HG03060 (cell line): ENCODE measurements around the gene RAB25.

Experiments
- ATAC-seq: cut with Tn5 transposase; IDR thresholded peaks from one replicate; pipeline ENCODE4 v1.9.1; 2021; ENCODE audit warnings: low read depth, moderate number of reproducible peaks; ENCODE audit not compliant: unreplicated experiment

The RAB25 gene

DNA sequence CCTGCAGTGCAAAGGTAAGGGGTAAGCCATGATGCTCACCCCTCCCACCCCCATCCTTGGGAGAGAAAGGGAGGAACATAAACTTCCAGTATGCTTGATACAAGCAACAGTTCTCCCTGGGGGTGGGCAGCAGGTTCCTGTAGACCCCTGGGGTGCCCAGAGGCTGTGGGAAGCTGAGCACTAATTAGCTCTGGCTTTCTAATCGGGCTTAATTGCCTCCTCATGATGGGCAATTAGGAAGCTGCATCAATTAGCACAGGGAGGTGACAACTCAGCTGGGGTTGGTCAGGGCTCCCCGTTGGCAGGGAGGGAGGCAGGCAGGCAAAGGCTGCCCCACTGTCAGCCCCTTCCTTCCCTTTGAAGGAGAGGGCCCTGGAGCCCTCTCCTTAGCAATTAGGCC lies 37.8 kb downstream of the RAB25 start:
- ATAC-seq = no peak

DNA sequence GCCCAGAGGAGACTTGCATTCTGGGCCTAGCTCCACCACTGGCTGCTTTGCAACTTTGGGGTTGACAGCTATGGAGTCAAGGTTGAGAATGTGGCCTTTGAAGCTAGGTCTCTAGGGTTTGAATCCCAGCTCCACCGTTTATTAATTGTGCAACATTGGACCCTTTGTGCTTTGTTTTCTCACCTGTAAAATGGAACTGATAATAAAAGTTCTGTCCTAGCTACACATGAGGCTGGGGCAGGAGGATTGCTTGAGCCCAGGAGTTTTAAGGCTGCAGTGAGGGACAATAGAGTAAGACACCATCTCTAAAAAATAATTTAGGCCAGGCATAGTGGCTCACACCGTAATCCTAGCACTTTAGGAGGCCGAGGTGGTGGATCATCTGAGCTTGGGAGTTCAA lies 38.3 kb downstream of the RAB25 start:
- no peak for ATAC-seq

DNA sequence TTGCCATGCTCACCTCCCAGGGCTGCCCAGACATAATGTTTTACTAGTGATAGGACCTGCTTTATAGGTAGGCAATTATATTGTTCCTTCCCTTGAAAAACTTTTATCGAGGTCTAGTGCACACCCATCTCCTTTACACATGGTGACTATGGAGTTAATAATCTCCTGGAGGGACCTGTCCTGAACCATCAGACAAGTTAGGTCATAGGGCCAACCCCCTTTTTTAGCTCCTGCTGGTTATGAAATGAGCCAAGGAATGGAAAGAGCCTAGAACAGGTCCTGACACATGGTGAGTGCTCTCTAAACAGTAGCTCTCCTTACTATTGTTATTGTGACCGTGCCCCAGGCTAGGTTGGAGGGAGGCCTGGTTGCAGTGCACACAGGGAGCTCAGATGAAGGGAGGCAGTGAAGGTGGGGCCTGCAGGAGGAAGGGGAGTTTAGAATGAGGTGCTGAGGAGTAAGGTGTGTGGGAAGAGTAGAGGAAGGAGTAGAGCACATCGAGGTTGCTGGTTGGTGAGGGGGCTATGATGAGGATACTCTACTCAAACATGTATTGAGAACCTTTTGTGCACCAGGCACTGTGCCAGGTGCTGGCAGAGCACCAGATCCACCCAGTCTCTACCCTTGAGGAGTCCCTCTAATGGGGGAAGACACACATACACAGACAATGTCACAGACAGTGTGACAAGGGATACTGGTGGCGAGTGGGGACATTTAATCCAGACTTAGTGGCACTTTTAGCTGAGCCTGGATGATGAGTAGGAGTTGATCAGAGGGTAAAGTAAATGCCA lies 39.4 kb downstream of the RAB25 start:
- ATAC-seq = no peak

DNA sequence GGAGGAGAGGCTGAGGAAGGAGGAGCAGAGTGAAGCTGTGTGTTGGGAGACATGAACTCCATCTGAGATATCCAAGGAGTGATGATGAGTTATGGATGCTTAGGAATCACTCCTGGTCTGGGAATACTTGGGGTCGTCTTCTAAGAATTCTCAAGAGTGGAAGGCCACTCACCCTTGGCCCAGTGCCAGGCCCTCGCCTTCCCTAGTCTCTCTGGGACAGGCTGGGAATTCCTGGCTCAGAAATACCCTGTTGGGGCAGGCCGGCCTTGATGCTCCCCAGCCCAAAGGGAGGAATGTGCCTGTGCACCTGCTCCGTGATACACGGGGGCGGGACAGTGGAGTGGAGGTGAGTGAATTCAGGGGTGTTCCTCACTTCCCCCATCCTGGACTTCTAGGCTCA lies 40.9 kb downstream of the RAB25 start:
- ATAC-seq = no peak

DNA sequence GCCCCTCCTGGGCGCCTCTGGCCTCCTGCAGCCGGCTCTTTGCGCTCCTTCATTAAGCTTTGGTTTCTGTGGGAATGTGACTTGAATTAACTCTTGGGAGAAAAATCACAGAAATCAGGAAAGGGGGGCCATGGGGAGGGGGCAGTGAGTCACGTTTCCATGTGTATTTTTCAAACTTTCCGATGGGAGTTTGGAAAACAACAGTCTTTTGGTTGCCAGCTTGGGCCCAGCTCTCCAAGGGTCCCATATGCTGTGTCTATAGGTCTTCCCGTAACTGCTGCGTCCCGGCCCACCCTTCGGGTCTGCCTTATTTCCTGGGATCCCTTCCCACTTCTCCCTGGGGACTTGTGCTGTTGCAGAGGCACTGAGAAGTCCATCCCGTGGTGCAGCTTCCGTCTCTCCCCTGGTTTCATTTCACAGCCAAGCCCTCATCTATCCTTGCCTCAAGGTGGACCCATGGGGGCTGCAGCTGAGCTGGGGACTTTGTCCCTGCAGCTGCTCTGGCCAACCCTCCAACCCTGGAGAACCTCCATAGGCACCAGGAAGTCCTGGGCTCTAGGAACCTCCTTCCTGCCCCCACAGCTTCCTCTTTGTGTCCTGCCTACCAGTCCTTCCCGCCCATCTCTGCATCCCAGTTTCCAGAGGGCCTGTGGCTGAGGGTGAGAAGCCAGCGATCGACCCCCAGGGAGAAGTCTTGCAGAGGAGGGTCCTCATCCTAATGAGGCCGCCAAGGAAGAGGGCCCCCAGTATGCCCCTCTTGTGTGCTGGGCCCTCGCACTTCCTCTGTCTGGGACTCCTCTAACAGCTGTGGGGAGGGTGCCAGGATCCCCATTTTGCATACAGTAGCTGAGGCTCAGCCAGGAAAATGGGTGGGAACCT lies 41.9 kb downstream of the RAB25 start:
- ATAC-seq = no peak

DNA sequence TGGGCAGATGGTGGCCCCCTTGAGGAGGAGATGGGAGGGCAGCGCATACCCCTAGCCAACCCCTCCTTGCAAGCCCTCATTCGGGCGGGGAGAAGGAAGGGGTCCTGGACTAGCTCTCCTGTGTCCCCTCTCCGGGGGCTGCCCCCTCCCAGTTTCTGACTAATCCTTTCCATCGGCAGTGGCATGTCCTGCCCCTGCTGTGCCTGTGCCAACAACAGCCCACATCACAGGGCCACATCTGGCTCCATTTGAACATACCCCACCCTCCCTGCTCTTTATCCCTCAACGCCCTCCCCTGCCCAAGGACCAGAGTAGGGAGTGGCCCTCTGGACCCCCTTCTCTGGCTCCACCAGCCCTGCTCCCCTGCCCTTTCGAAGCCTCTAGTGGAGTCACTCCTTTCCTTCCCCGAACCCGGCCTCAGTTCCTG lies 42.6 kb downstream of the RAB25 start:
- ATAC-seq = no peak

DNA sequence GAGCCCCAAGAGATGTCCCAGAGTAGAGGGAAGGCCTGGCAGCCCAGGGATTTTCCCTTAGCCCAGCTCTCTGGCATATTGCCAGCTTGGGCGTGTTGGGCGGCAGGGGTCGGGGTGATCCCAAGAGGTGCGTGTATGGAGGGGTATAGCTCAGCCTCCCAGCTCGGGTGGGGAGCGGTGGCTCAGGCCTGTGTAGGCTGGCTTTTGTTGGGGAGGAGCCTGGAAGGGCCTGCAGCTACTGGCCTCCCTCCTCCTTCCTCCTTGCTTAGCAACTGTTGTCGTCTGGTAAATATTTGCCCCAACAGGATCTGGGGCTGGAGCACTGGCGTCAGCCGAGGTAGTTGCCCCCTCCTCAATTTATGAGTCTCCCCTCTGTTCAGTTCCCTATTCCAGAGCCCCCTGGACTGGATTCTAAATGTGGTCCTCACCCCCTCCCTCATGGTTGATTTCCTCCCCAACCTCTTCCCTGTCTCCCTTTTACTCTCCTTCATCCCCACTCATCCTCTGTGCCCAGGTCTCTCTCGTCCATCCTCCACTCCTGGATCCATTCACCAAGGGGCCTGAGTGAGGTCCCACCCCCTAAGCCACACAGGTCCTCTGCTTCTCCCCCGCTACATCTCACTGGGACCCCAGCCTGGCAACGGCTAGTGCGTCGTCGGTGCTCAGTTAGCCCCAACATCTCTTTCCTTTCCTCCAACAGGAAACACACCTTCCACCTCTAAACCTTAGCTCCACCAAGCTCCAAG lies 43.3 kb downstream of the RAB25 start:
- ATAC-seq = no peak

DNA sequence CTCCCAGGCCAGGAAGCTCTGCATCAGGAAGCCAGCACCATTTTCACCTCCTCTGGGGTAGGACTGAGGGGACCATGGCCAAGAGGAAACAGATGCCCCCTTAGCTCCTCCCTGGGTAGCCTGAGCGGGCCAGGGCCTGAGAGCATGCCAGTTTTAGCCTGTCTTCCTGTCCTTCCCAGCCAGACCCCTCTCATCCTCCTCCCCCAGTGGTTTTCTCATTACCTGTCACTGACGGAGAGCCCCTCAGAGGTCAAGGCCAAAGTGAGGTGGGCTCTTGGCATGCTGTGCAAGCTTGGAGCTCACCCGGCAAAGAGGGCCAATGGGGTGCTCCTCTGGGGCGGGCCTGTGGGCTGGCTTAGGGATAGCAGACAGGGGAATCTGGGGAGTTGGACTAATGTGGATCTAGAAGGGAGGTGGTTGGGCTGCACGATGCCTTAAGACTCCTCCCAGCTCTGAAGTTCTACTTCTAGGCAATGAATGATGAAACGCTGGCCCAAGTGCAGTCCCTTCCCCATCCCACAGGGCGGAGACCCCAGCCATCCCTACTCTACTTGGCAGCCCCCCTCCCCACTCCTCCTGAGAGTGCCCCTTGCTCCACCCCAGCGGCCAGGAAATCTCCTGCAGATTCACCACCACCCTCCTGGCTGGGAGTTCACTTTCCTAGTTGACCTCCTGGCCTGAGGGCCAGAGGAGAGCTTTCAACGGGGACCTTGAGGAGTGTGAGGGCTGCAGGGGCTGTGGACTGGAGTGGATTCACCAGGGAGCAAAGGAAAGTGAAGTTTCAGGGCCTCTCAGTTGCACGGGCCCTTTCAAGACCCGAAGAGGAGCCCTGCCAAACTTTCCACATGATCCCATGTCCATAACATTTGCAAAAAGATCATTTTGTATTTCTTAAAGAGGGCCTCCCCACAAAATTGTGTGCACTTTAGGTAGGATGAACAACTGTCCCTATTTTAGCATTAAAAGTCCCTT lies 44.2 kb downstream of the RAB25 start:
- no peak for ATAC-seq

DNA sequence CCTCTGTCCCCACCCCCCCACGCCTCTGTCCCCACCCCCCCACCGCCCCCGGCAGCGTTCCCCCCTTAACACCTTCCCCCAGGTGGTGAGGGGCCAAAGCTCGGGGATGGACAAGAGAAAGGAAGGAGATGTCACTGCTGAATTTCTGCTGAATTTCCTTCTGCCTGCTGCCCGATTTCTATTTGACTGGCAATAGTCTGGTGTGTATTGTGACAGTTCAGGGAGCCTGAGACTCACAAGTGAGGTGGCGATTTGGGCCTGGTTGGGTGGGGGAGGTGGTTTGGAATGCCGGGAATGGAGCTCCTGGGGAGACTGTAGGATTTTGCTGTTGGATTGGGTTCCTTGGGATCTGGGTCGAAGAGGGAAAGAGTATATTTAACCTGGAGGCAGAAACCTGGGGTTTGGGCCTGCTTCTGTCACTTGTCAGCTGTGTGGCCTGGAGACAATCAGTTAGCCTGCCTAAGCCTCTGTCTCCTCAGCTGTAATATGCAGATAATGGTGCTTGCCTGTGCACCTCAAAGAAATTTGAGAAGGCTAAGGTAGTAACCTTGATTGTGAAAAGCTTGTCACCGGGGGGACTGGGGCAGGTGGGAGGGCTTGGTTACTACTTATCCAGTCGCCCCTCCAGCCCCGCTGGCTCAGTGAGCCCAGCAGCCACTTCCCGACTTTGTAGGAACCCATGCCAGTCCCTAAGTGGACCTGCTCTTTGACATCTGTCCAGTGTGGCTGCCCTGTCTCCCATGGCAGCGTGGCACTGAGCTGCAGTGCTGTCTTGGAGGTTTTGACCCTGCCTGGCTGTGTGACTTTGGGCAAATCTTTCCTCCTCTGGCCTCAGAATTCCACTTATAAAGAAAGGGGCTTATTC lies 45.9 kb downstream of the RAB25 start:
- ATAC-seq = peak; percentile 12

DNA sequence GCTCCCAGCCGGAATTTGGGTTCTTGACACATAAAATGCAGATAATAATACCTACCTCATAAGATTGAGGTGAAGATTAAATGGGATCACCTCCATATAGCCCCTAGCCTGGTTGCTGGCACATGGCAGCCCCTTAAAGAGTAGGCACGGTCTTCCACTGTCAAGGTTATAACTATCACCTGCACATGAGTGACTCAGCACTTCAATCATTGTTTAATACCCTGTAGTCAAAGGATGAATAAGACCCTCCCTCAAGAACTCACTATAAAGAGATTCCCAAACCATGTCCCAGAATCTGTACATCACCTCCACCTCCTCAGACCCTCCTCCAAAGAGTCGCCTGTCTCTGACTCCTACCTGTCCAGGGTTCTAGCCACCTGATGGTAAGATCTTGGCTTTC lies 47.1 kb downstream of the RAB25 start:
- no peak for ATAC-seq

DNA sequence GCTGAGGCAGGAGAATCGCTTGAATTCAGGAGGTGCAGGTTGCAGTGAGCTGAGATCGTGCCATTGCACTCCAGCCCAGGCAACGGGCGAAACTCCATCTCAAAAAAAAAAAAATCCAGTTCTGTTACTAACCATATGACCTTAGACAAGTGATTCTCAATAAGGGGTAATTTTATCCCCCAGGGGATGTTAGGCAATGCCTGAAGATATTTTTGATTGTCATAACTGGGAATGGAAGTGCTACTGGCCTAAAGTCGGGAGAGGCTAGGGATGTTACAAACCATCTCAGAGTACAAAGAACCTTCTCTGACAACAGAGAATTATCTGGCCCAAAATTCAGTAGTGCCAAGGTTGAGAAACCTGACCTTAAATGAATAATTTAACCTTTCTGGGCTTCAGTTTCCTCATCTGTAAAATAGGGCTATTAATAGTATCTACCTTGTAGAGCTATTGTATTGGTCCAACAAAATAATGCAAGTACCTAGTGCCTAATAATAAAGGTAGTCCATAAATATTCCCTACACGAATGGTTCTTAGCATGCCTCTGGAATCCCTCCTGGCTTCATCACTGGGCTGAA lies 47.8 kb downstream of the RAB25 start:
- no peak for ATAC-seq

DNA sequence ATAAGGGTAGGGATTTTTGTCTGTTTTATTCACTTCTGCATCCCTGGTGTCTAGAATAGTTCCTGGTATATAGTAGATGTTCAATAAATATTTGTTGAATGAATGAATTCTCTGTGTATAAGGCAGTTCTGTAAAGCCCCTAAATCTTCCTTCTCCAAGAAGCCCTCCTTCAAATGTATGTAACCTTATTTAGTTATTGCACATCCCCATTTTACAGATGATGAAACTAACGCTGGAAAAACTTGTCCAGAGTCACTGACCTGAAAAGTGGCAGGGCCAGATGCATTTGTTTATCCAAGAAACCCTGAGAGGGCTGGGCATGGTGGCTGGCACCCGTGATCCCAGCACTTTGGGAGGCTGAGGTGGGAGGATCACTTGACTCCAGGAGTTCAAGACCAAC lies 49.3 kb downstream of the RAB25 start:
- no peak for ATAC-seq

DNA sequence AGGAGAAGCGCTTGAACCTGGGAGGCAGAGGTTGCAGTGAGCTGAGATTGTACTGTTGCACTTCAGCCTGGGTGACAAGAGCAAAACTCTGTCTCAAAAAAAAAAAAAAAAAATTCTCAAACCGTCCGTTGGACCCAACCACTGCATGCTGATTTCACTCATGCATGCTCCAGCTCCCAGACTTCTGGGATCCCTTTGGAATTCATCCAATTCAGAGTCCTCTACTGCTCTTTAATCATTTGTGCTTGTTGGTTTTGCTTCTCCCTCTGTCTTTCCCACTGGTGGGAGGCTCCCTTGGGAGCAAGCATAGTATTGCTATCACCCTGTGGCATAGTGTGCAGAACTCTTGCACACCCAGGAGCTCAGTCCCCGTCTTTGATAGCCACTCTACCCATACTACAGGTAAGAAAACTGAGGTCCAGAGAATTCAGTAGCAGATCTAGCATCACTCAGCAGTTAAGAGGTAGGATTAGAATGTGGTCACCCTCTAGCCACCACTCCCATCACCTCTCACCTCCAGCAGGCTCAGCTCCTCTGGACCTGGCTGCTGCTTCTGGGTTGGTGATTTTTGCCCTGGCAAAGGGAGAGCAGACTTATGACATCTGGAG lies 50.5 kb downstream of the RAB25 start:
- ATAC-seq = no peak

DNA sequence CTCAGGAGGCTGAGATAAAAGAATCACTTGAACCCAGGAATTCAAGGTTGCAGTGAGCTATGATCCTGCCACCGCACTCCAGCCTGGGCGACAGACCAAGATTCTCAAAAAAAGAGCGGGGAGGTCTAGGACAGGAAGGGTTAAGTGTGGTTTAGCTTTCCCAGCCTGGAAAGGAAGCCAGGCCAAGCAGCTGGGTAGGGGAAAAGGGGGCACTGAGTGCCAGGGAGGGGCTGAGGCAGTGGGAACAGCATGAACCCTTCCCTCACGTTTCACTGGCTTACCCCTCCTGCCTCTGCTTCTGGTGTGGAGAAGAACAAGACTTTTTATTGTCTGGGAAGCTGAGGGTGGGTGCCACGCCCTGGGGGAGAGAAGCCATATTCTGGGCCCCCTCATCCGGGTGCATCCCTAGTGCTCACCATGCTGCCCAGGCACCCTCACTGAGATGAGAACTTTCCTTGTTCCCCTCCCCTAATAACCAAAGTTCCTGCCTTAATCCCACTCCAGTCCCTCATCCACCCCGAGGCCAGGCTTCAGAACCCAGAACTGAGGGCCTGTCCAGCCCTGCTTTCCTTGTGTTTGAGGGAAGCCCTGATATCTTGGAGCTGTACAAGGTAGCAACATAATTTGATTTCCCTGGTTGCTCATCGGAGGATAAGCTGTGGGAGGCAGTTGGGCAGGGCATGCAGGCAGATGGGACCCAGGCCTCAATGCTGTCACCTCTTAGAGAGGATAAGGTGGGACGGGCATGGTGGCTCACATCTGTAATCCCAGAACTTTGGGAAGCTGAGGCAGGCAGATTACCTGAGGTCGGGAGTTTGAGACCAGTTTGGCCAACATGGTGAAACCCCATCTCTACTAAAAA lies 51.5 kb downstream of the RAB25 start:
- no peak for ATAC-seq

DNA sequence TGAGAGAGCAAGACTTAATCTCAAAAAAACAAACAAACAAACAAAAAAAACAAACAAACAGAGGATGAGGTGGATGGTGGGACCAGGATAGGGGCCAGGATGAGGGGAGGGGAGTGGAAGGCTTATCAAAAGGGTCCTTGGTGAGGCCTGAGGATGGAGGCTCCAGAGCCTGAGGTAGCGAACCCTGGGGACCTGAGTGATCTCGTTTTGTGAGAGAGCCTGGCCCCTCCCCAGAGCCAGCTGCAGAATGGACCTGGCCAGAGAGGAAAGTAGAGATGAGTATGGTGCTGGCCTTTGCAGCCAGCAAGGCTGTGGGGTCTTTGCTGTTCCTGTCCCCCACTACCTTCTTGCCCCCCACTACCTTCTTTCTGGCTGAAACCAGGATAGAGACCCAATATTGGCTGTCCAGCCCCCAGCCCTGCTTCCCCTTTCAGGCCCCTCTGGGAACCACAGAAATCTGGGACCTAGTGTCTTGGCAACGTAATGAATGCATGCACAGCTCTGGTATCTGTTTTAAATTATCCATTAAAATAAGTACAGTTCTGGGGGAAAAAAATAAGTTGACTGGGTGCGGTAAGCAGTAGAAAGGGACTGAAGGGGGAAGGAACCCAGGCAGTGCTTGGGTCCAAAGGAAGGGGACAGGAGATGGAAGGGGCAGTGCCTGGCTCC lies 52.5 kb downstream of the RAB25 start:
- ATAC-seq = no peak

DNA sequence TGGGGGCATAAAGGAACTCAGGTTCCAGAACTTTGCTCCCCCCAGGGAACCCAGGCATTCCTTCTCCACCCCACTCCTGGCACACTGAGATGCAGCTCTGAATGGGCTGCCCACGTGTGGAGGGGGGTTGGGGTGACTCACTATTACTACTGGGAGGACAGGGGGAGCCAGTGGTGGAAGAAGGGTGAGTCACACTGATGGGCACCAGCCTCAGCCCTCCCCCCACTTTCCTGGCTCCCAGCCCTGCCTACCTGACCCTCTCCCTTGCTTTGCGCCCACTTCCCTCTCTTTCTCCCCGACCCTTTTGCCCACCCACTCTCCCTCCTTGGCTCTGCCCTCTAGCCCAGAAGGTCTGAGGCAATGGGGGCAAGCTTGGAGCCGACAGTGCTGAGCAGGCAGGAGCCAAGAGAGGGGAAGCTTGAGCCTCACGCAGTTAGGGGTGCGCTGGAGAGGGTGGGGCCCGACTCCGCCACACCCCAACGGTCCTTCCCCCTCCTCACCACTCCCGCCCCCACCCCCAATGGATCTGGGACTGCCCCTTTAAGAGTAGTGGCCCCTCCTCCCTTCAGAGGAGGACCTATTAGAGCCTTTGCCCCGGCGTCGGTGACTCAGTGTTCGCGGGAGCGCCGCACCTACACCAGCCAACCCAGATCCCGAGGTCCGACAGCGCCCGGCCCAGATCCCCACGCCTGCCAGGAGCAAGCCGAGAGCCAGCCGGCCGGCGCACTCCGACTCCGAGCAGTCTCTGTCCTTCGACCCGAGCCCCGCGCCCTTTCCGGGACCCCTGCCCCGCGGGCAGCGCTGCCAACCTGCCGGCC lies 53.4 kb downstream of the RAB25 start, which contains the start of gene LMNA:
TSS of gene LMNA (plus strand) at position 611 of the 818 bp plus-strand sequence. CDS start 208 bp downstream, outside the sequence.
- peak; percentile 57 for ATAC-seq
